Measurements from ENCODE around the gene FOXF1. TPM values are rescaled to one million over a fixed set of nuclear protein-coding genes. Genes with fewer than 3 reads are reported as not detected.

FOXF1 gene
- 2.1 and 2.2 TPM in 2 replicates for total RNA-seq (2014; rRNA removed; shearing (Covaris generic))

GRCh38 chr16:86510465-86511261 lies at the start of gene FOXF1:
Gene FOXF1 (plus strand): TSS chr16:86510527. CDS start chr16:86510570, 43 bp downstream.
- DNase-seq (ENCODE audit: low read depth): peak; percentile 73

GRCh38 chr16:86461037-86461436 lies 49.3 kb upstream of the FOXF1 start:
- DNase-seq (ENCODE audit: low read depth): no peak

- peak; percentile 66 for DNase-seq (ENCODE audit: low read depth)
Measured at GRCh38 chr16:86462334-86463084, 47.8 kb upstream of the FOXF1 start.

GRCh38 chr16:86464044-86464443 lies 46.3 kb upstream of the FOXF1 start:
- no peak for DNase-seq (ENCODE audit: low read depth)

GRCh38 chr16:86465434-86465833 lies 44.9 kb upstream of the FOXF1 start:
- no peak for DNase-seq (ENCODE audit: low read depth)

GRCh38 chr16:86466696-86467406 lies 43.5 kb upstream of the FOXF1 start:
- peak; percentile 82 for DNase-seq (ENCODE audit: low read depth)

GRCh38 chr16:86467490-86467889 lies 42.8 kb upstream of the FOXF1 start:
- DNase-seq (ENCODE audit: low read depth): no peak

- no peak for DNase-seq (ENCODE audit: low read depth)
Measured at GRCh38 chr16:86470964-86471363, 39.4 kb upstream of the FOXF1 start.

- DNase-seq (ENCODE audit: low read depth): peak; percentile 25
Measured at GRCh38 chr16:86471896-86472295, 38.4 kb upstream of the FOXF1 start.

- DNase-seq (ENCODE audit: low read depth): no peak
Measured at GRCh38 chr16:86472366-86472765, 38.0 kb upstream of the FOXF1 start.

GRCh38 chr16:86476956-86477534 lies 33.3 kb upstream of the FOXF1 start:
- no peak for DNase-seq (ENCODE audit: low read depth)

- DNase-seq (ENCODE audit: low read depth): no peak
Measured at GRCh38 chr16:86477642-86478041, 32.7 kb upstream of the FOXF1 start.

- DNase-seq (ENCODE audit: low read depth): no peak
Measured at GRCh38 chr16:86478779-86479178, 31.5 kb upstream of the FOXF1 start.

- DNase-seq (ENCODE audit: low read depth): no peak
Measured at GRCh38 chr16:86479419-86479818, 30.9 kb upstream of the FOXF1 start.

GRCh38 chr16:86480444-86480843 lies 29.9 kb upstream of the FOXF1 start:
- DNase-seq (ENCODE audit: low read depth): no peak

GRCh38 chr16:86481607-86482006 lies 28.7 kb upstream of the FOXF1 start:
- no peak for DNase-seq (ENCODE audit: low read depth)

GRCh38 chr16:86484240-86484639 lies 26.1 kb upstream of the FOXF1 start:
- DNase-seq (ENCODE audit: low read depth): no peak

- DNase-seq (ENCODE audit: low read depth): no peak
Measured at GRCh38 chr16:86485746-86486145, 24.6 kb upstream of the FOXF1 start.

- DNase-seq (ENCODE audit: low read depth): peak; percentile 65
Measured at GRCh38 chr16:86490859-86491639, 19.3 kb upstream of the FOXF1 start.

- no peak for DNase-seq (ENCODE audit: low read depth)
Measured at GRCh38 chr16:86491640-86492023, 18.7 kb upstream of the FOXF1 start.

GRCh38 chr16:86492267-86492960 lies 17.9 kb upstream of the FOXF1 start:
- DNase-seq (ENCODE audit: low read depth): no peak

Measured in Daoy (cell line).